Small intestine (tissue), 7 donors: ENCODE results near the gene ZNF23. TPM values are rescaled to one million over a fixed set of nuclear protein-coding genes. Genes with fewer than 3 reads are reported as not detected.

Source experiments
- DNase-seq, 2 donors: peaks; one replicate each; pipeline versions ENCODE4 v3.0.0 to v3.0.0-alpha.2; 2013
- FAIRE-seq: peaks from 2 replicates; lab custom pipeline; 2012; peaks lifted over from hg19 to GRCh38; lab: Jason Lieb, UNC
- H3K27ac ChIP-seq, 3 donors: one replicate each; pipeline ENCODE4 v1.5.1; 2013; ENCODE audit warnings: low read length in 2 of 3, mild to moderate bottlenecking in 2 of 3, control low read depth in 1 of 3, inconsistent platforms in 1 of 3, low read depth in 1 of 3, moderate library complexity in 1 of 3
- H3K27me3 ChIP-seq, 3 donors: one replicate each; pipeline ENCODE4 v1.6.1; 2013; ENCODE audit warnings: low read length in 3 of 3, inconsistent platforms in 1 of 3; ENCODE audit not compliant: control insufficient read depth in 3 of 3, insufficient read depth in 3 of 3
- H3K36me3 ChIP-seq, 3 donors: one replicate each; pipeline ENCODE4 v1.6.1; 2013; ENCODE audit warnings: low read length in 3 of 3, inconsistent platforms in 1 of 3, low read depth in 1 of 3, mild to moderate bottlenecking in 1 of 3, moderate library complexity in 1 of 3; ENCODE audit not compliant: control insufficient read depth in 3 of 3, insufficient read depth in 2 of 3
- H3K4me1 ChIP-seq, 3 donors: one replicate each; pipeline ENCODE4 v1.6.1; 2013; ENCODE audit warnings: low read length in 2 of 3, inconsistent platforms in 1 of 3, low read depth in 1 of 3, mild to moderate bottlenecking in 1 of 3, moderate library complexity in 1 of 3; ENCODE audit not compliant: control insufficient read depth in 3 of 3, insufficient read depth in 2 of 3
- H3K4me3 ChIP-seq, 3 donors: one replicate each; pipeline ENCODE4 v1.5.1; 2013; ENCODE audit warnings: low read length in 3 of 3, control low read depth in 1 of 3, inconsistent platforms in 1 of 3, low read depth in 1 of 3, mild to moderate bottlenecking in 1 of 3, moderate library complexity in 1 of 3
- H3K9me3 ChIP-seq, 2 donors: one replicate each; pipeline ENCODE4 v1.6.1; 2013; ENCODE audit warnings: low read depth in 1 of 2, low read length in 1 of 2; ENCODE audit not compliant: control insufficient read depth in 2 of 2, insufficient read depth in 1 of 2
- WGBS, 3 donors: extraction: QIAGEN DNeasy Blood & Tissue Kit; methylation state at CpG; one replicate each; pipeline ENCODE4 v1.1.7; 2013; 5-methylcytosine and 5-hydroxymethylcytosine counted together
- polyA plus RNA-seq, 4 donors: library from polyadenylated mRNA; stranded (reverse) in 3 of 4; unstranded in 1 of 4; fragments of 200-250 nt in 3 of 4; fragments of 120-200 nt in 1 of 4; gene quantifications; one replicate each; pipeline versions ENCODE4 v1.2.1 to v1.2.3, GENCODE V29; 2013
- donor health status: healthy with polysubstance abuse.
- donor health status: control.
- donor health status: control.
- donor health status: Bipolar disorder and iron deficiency.
- donor health status: healthy.

The ZNF23 gene
- polyA plus RNA-seq, 4 donors: 3.5 to 10.8 (median 4.9) TPM

GRCh38 chr16:71498031-71498430 is 36.0 kb upstream of the ZNF23 start:
- H3K9me3 ChIP-seq: no peaks in the 10 kb centered on the region
- FAIRE-seq: no peak

GRCh38 chr16:71493213-71493612 is 31.2 kb upstream of the ZNF23 start:
- WGBS, 3 donors: 70 to 87% (median 84%) methylated on average over 3 of the region's 3 CpGs
- FAIRE-seq (no peak), DNase-seq (no peak)

More at GRCh38 chr16:71498031-71498430, 36.0 kb upstream of the ZNF23 start:
- H3K4me1 ChIP-seq: no peaks in the 10 kb centered on the region
- no peak overlapping the region for H3K27ac ChIP-seq
- H3K36me3 ChIP-seq: no peaks in the 10 kb centered on the region
- H3K4me3 ChIP-seq: no peak overlapping the region
- 84 to 95% (median 89%) methylated on average over 3 of the region's 3 CpGs for WGBS, 3 donors
- peaks cover 0 to 6% (median 0%) of the 10 kb centered on the region in 3 donors for H3K27me3 ChIP-seq
- DNase-seq: no peak

GRCh38 chr16:71492786-71493185 is 30.7 kb upstream of the ZNF23 start:
- Histone ChIP-seq H3K36me3 (no peaks in the 10 kb centered on the region), H3K4me1 (no peaks in the 10 kb centered on the region), H3K27me3 (no peaks in the 10 kb centered on the region), H3K4me3 (no peak overlapping the region), H3K9me3 (no peaks in the 10 kb centered on the region), H3K27ac (no peak overlapping the region)
- 75 to 78% (median 76%) methylated on average over 2 of the region's 2 CpGs for WGBS, 3 donors
- DNase-seq: no peak
- FAIRE-seq: no peak

More at GRCh38 chr16:71493213-71493612, 31.2 kb upstream of the ZNF23 start:
- Histone ChIP-seq H3K27me3 (no peaks in the 10 kb centered on the region), H3K36me3 (no peaks in the 10 kb centered on the region), H3K4me1 (no peaks in the 10 kb centered on the region), H3K9me3 (no peaks in the 10 kb centered on the region), H3K27ac (no peak overlapping the region), H3K4me3 (no peak overlapping the region)

- Histone ChIP-seq H3K4me3 (no peak overlapping the region), H3K27me3 (no peaks in the 10 kb centered on the region), H3K36me3 (no peaks in the 10 kb centered on the region), H3K4me1 (no peaks in the 10 kb centered on the region), H3K9me3 (no peaks in the 10 kb centered on the region), H3K27ac (no peak overlapping the region)
- no peak for DNase-seq
- no peak for FAIRE-seq
- WGBS, 3 donors: 60 to 72% (median 68%) methylated on average over 3 of the region's 3 CpGs
Measured at GRCh38 chr16:71491054-71491453, 29.0 kb upstream of the ZNF23 start.

DNA sequence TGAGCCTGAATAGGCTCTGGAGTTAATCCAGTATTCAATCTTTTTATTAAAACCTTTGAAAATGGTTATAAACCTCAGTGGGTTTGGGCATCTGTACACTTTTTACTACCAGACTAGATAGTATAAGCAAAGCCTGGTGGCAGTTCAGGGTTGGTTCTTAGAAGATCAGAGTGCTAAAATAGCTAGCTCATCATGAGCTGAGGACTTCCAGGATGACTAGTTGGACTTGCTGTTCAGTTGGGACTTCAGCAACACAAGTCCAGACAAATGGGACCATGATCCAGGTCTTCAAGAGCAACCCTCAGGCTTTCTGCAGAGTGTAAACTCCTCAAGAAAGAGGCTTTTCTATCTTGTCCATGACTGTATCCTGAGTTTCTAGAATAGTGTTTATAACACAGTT is 28.3 kb upstream of the ZNF23 start:
- no peaks in the 10 kb centered on the region for H3K27me3 ChIP-seq
- no peak overlapping the region for H3K4me3 ChIP-seq
- no peak for DNase-seq
- H3K36me3 ChIP-seq: no peaks in the 10 kb centered on the region
- H3K27ac ChIP-seq: no peak overlapping the region
- H3K4me1 ChIP-seq: no peaks in the 10 kb centered on the region
- FAIRE-seq: no peak
- no peaks in the 10 kb centered on the region for H3K9me3 ChIP-seq

- H3K27ac ChIP-seq: no peak within 1 kb of the TSS
- no peaks in the 10 kb centered on the region for H3K36me3 ChIP-seq
- DNase-seq (no peak), FAIRE-seq (no peak)
- WGBS, 3 donors: 90 to 94% (median 93%) methylated on average over 22 of the region's 22 CpGs
- no peaks in the 10 kb centered on the region for H3K4me1 ChIP-seq
- no peaks in the 10 kb centered on the region for H3K27me3 ChIP-seq
- H3K4me3 ChIP-seq: no peak within 1 kb of the TSS
- no peaks in the 10 kb centered on the region for H3K9me3 ChIP-seq
Measured at GRCh38 chr16:71489122-71489521, 27.1 kb upstream of the ZNF23 start, which contains the start of gene ZNF19. Gene ZNF19 (minus strand): TSS chr16:71489324. CDS start chr16:71482114, 7,210 bp downstream.

DNA sequence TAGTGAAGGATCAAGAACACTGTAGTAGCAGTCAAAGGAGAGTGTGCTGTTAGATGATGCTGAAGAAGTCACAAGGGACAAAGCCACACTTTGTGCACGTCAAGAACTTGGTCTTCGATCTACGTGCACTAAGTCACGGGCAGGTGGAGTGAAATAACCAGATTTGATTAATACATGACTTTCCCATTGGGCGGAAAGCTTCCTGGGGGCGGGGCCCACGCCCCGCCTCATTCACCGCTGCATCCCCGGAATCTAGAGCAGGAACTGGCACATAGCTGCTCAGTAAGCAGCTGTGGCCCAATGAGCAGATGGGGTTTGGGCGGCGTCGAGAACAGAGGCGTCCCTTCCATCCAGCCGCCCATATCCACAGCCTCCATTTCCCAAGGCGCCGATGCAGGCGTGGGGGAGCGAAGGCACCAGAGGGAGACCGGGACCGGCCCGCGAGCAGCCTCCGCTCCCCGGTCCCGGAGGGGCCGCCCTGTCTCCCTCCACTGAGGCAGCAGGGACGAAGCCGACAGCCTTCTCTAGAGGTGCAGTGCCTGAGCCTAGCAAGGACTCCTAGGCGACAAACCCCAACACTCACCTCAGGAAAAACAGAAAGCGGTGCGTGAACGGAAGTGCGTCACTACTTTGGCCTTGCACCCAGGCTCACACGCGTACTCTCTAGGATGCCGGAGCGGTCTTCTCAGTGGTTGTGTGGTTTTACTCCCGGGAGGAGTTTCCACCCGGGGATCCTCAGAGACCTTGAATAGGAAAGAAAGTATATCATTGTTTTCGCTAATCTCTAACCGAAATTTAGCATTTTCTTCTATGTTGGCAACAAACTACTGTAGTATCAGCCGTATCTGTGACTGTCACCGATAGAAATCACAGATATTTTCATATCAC is 22.2 kb upstream of the ZNF23 start:
- peak; percentile 94 to 95 for DNase-seq
- no peaks in the 10 kb centered on the region for H3K9me3 ChIP-seq
- WGBS, 3 donors: 0 to 1% (median 1%) methylated on average over 44 of the region's 44 CpGs
- FAIRE-seq: no peak
- no peaks in the 10 kb centered on the region for H3K27me3 ChIP-seq
- no peaks in the 10 kb centered on the region for H3K36me3 ChIP-seq
- H3K4me3 ChIP-seq: peak overlapping the region; percentile 64 to 96 (median 91)
- H3K27ac ChIP-seq: peak overlapping the region; percentile 96 to 99 (median 97)
- H3K4me1 ChIP-seq: peaks cover 0 to 5% (median 0%) of the 10 kb centered on the region in 3 donors

DNA sequence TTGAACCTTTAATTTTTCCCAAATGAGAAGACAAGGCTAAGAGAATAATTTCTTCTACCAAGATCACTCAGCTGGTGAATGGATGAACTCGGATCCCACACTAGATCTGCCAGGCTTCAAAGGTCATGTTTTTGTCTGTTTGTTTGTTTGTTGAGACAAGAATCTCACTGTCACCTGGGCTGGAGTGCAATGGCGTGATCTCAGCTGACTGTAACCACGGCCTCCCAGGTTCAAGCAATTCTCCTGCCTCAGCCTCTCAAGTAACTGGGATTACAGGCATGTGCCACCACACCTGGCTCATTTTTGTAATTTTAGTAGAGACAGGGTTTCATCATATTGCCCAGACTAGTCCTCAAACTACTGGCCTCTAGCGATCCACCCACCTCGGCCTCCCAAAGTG is 20.5 kb upstream of the ZNF23 start:
- Histone ChIP-seq H3K9me3 (no peaks in the 10 kb centered on the region), H3K27ac (no peak overlapping the region), H3K4me1 (peaks cover 0 to 5% (median 0%) of the 10 kb centered on the region in 3 donors), H3K4me3 (no peak overlapping the region), H3K36me3 (peaks cover 0 to 8% (median 0%) of the 10 kb centered on the region in 3 donors), H3K27me3 (no peaks in the 10 kb centered on the region)
- 82 to 90% (median 88%) methylated on average over 5 of the region's 5 CpGs for WGBS, 3 donors
- DNase-seq: no peak
- no peak for FAIRE-seq
